ENCODE data around the gene SGPP2.

GRCh38 chr2:222450021-222450420 is 25.7 kb downstream of the SGPP2 start:
- no peak for TF ChIP-seq CTCF (IDR thresholded peaks at IDR 0.05 in 8 of 11, conservative IDR thresholded peaks at IDR 0.05 in 3 of 11)
- TF ChIP-seq POLR2A (IDR thresholded peaks at IDR 0.05) = no peak
- no peak for TF ChIP-seq POLR2AphosphoS5 (IDR thresholded peaks at IDR 0.05)
